Right lobe of liver (tissue), 4 donors: Measurements from ENCODE around the gene ZNF354C.

Source experiments
- CTCF ChIP-seq, 4 donors: fragments of 200-600 bp in 3 of 4; fragments of 450-650 bp in 1 of 4; IDR thresholded peaks; one replicate each; pipeline versions ENCODE4 v1.5.1 to v1.8.0; 2016 to 2022; ENCODE audit warnings: antibody characterized with exemption in 4 of 4, mild to moderate bottlenecking in 2 of 4
- POLR2A ChIP-seq: fragments of 450-650 bp; IDR thresholded peaks from one replicate; pipeline ENCODE4 v1.6.1; 2017; ENCODE audit warnings: antibody characterized with exemption, mild to moderate bottlenecking
- donor health status: DM: no; HTN: no; CAD: no.
- donor health status: DM: no; HTN: no; CAD: no.
- donor health status: DM: no; HTN: yes; CAD: no.

- TF ChIP-seq CTCF (IDR thresholded peaks at IDR 0.05) (no peak), POLR2A (no peak)
Measured at GRCh38 chr5:179118756-179119414, 58.7 kb downstream of the ZNF354C start.
